MCF 10A (cell line): ENCODE data around the gene CAMK1D. TPM values are rescaled to one million over a fixed set of nuclear protein-coding genes. Genes with fewer than 3 reads are reported as not detected.

Source experiments
- BruUV-seq: library from RNA; stranded (reverse); fragments of 400-500 nt; replicated peaks from 2 replicates; lab custom pipeline; 2021; lab: Mats Ljungman, UMichigan
- CTCF ChIA-PET: fragments of 300-600 bp; sonication (Branson Sonifier 250); formaldehyde crosslinking; extraction: SDS; loops from one replicate; lab custom pipeline; 2021; ENCODE audit warnings: antibody characterized with exemption, inconsistent platforms; lab: Yijun Ruan, JAX
- POLR2A ChIA-PET: fragments of 300-600, 350-650 bp; sonication (Branson Sonifier 250); formaldehyde crosslinking; extraction: SDS; loops from one replicate; lab custom pipeline; 2020; ENCODE audit warnings: antibody characterized with exemption, inconsistent platforms; lab: Yijun Ruan, JAX
- DNase-seq: peaks from one replicate; pipeline ENCODE4 v3.0.0-alpha.2; 2018; ENCODE audit not compliant: unreplicated experiment
- H3K27ac Mint-ChIP-seq: one replicate; pipeline ENCODE4 v1.8.0; 2022; ENCODE audit warnings: mild to moderate bottlenecking, low read depth, mixed read lengths; ENCODE audit not compliant: unreplicated experiment
- H3K27me3 Mint-ChIP-seq: one replicate; pipeline ENCODE4 v1.8.0; 2022; ENCODE audit warnings: mixed read lengths; ENCODE audit not compliant: insufficient read depth, unreplicated experiment
- H3K36me3 Mint-ChIP-seq: one replicate; pipeline ENCODE4 v1.8.0; 2022; ENCODE audit warnings: mild to moderate bottlenecking, moderate library complexity, mixed read lengths; ENCODE audit not compliant: insufficient read depth, unreplicated experiment
- H3K4me1 Mint-ChIP-seq: one replicate; pipeline ENCODE4 v1.8.0; 2022; ENCODE audit warnings: mixed read lengths; ENCODE audit not compliant: insufficient read depth, unreplicated experiment
- H3K4me3 Mint-ChIP-seq: one replicate; pipeline ENCODE4 v1.8.0; 2022; ENCODE audit warnings: mild to moderate bottlenecking, moderate library complexity, mixed read lengths; ENCODE audit not compliant: unreplicated experiment
- H3K9me3 Mint-ChIP-seq: one replicate; pipeline ENCODE4 v1.8.0; 2022; ENCODE audit warnings: mixed read lengths; ENCODE audit not compliant: unreplicated experiment
- CTCF ChIP-seq: fragments of 200-600 bp; IDR thresholded peaks from one replicate; pipeline ENCODE4 v1.8.0; 2022; ENCODE audit warnings: antibody characterized with exemption, mild to moderate bottlenecking; ENCODE audit not compliant: unreplicated experiment
- intact Hi-C: fragments of 100-400 bp; cut with micrococcal nuclease; formaldehyde crosslinking; loops from 2 replicates; pipeline ENCODE4 v1.14.1; 2022
- total RNA-seq: library from RNA; stranded (reverse); gene quantifications from 2 replicates; pipeline ENCODE4 v1.2.3, GENCODE V29; 2022

The CAMK1D gene
- total RNA-seq, 1 experiment from 2014 or later = 1.7 TPM

DNA sequence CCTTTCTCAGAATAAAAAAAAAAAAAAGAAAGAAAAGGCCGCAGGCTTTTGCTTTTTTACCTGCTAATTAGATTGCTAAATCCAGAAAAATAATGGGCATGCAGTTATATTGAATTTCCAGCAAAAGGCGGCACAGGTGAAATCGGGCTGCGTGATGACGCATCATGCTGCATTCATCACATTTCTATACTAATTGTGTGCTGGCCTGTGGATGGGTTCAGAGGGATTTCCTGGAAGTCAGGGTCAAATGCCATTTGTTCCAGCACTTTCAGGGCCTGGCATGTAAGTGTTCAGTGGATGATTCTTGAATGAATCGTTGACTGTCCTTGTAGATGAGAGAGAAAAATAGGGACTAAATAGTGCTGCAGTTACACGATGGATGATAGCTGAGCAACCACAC lies 292.7 kb downstream of the CAMK1D start:
- Mint-ChIP-seq H3K4me1 (no peaks in the 10 kb centered on the region), H3K9me3 (no peaks in the 10 kb centered on the region), H3K36me3 (no peaks in the 10 kb centered on the region), H3K27ac (no peak overlapping the region), H3K4me3 (no peak overlapping the region), H3K27me3 (no peaks in the 10 kb centered on the region)
- ChIA-PET CTCF (no interaction called here), POLR2A (interaction anchor here (0.5 kb wide), 1 partner anchor 9 kb away, joined by 3 read pairs; no protein-coding TSS in a partner anchor)
- no peak for TF ChIP-seq CTCF
- BruUV-seq = no TSS peak
- intact Hi-C loops = no loop called here
- DNase-seq = no peak

DNA sequence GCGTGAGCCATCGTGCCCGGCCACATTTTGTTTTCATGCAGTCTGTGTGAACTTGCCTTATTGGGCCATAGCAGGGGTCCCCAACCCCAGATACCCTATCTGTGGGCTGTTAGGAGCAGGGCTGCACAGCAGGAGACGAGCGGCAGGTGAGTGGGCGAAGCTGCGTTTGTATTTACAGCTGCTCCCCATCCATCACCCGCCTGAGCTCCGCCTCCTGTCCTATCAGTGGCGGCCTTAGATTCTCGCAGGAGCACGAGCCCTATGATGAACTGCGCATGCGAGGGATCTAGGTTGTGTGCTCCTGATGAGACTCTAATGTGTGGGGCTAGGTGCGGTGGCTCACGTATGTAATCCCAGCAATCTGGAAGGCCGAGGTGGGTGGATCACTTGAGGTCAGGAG lies 293.9 kb downstream of the CAMK1D start:
- ChIA-PET CTCF (interaction anchor here (0.5 to 1.9 kb wide), 2 partner anchors 11 to 26 kb away, joined by 3 to 7 read pairs; no protein-coding TSS in a partner anchor), POLR2A (no interaction called here)
- no TSS peak for BruUV-seq
- no peak overlapping the region for H3K4me3 Mint-ChIP-seq
- DNase-seq = no peak
- no peak for TF ChIP-seq CTCF
- H3K9me3 Mint-ChIP-seq = no peaks in the 10 kb centered on the region
- H3K27me3 Mint-ChIP-seq = no peaks in the 10 kb centered on the region
- H3K36me3 Mint-ChIP-seq = no peaks in the 10 kb centered on the region
- intact Hi-C loops = no loop called here
- no peak overlapping the region for H3K27ac Mint-ChIP-seq
- no peaks in the 10 kb centered on the region for H3K4me1 Mint-ChIP-seq

- Mint-ChIP-seq H3K27me3 (no peaks in the 10 kb centered on the region), H3K9me3 (no peaks in the 10 kb centered on the region), H3K4me1 (no peaks in the 10 kb centered on the region), H3K36me3 (no peaks in the 10 kb centered on the region), H3K4me3 (no peak overlapping the region), H3K27ac (no peak overlapping the region)
- intact Hi-C loops = no loop called here
- BruUV-seq = no TSS peak
- ChIA-PET POLR2A (interaction anchor here (0.6 kb wide), 1 partner anchor 59 kb away, joined by 5 read pairs; no protein-coding TSS in a partner anchor), CTCF (interaction anchor here (0.6 to 1.9 kb wide), 5 partner anchors 10 to 493 kb away, joined by 3 to 7 read pairs (median 3); no protein-coding TSS in a partner anchor)
- no peak for DNase-seq
- TF ChIP-seq CTCF = no peak
Measured at GRCh38 chr10:12644380-12645144, 295.2 kb downstream of the CAMK1D start.

DNA sequence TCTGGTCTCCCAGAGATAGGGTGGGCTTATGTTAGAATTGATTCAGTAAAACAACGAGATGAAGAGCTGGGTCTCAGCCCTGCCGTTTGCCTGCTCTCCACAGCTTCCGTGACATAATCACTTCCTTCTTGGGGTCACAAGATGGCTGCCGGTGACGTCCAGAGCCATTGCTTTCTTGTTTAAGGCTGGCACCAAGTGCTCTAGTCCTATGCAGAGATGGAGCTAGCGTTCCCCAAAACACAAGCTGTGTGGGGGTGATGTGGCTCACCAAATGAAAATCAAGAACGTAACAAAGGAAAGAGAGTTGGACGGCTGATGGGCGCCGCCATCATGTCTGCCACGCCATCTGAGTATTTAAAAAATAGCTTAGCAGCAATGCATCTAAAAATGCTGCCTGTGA lies 296.1 kb downstream of the CAMK1D start:
- Mint-ChIP-seq H3K27me3 (no peaks in the 10 kb centered on the region), H3K9me3 (no peaks in the 10 kb centered on the region), H3K4me1 (no peaks in the 10 kb centered on the region), H3K4me3 (no peak overlapping the region), H3K36me3 (no peaks in the 10 kb centered on the region), H3K27ac (no peak overlapping the region)
- ChIA-PET CTCF (interaction anchor here (0.6 to 1.7 kb wide), 5 partner anchors 11 to 381 kb away, joined by 3 to 12 read pairs (median 3); no protein-coding TSS in a partner anchor), POLR2A (interaction anchor here (1.6 kb wide), 1 partner anchor 15 kb away, joined by 4 read pairs; no protein-coding TSS in a partner anchor)
- TF ChIP-seq CTCF = no peak
- DNase-seq = no peak
- intact Hi-C loops = no loop called here
- no TSS peak for BruUV-seq
